Activated CD8-positive, alpha-beta memory T cell treated with anti-CD3 and anti-CD28 coated beads for 1 hour (primary cell): Measurements from ENCODE around the gene CPA4.
"Not testable (repeated sequence)": the region's sequence is repeated elsewhere in the genome, so short reads cannot be mapped to it uniquely, and the experiment has no call there.

Experiments used
- DNase-seq, 2 donors: peaks; one replicate each; pipeline ENCODE4 v3.0.0-alpha.2; 2020; ENCODE audit warnings: low read depth in 1 of 2; ENCODE audit errors: extremely low read depth in 1 of 2

CPA4 gene, protein sequence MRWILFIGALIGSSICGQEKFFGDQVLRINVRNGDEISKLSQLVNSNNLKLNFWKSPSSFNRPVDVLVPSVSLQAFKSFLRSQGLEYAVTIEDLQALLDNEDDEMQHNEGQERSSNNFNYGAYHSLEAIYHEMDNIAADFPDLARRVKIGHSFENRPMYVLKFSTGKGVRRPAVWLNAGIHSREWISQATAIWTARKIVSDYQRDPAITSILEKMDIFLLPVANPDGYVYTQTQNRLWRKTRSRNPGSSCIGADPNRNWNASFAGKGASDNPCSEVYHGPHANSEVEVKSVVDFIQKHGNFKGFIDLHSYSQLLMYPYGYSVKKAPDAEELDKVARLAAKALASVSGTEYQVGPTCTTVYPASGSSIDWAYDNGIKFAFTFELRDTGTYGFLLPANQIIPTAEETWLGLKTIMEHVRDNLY

DNA sequence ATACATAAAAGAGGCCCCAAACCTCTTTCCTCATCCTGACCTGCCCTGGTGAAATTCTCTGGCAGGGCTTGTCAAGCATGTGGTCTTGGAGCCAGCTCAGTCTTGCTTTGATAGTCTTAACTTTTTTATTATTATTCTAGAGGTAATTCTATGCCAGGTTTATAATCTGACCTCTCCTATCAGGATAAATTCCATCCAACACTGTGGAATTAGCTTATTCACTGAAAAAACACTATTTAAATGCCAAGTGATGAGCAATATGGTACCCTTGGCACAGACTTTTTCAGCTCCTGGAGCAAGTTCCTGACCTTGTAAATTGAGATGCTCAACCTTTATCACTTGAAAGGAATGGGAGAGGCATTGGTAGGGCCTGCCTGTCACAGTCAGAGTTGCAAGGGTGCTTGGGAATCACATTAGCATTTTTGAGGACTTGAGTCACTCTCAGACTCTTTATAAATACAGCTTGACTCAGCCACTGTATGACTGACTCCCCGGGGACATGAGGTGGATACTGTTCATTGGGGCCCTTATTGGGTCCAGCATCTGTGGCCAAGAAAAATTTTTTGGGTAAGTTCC lies at the start of gene CPA4:
Gene CPA4, plus strand, starts transcription at position 480 of the 576 bp plus-strand sequence. Its CDS starts 20 bp downstream, at position 500.
- DNase-seq: no peak

DNA sequence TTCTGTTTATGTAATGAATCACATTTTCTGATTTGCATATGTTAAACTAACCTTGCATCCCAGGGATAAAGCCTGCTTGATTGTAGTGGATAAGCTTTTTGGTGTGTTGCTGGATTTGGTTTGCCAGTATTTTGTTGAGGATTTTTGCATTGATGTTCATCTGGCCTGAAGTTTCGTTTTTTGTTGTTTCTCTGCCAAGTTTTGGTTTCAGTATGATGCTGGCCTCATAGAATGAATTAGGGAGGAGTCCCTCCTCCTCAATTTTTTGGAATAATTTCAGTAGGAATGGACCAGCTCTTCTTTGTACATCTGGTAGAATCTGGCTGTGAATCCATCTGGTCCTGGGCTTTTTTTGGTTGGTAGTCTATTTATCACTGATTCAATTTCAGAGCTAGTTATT lies 49.5 kb upstream of the CPA4 start:
- not testable (repeated sequence) for DNase-seq

DNA sequence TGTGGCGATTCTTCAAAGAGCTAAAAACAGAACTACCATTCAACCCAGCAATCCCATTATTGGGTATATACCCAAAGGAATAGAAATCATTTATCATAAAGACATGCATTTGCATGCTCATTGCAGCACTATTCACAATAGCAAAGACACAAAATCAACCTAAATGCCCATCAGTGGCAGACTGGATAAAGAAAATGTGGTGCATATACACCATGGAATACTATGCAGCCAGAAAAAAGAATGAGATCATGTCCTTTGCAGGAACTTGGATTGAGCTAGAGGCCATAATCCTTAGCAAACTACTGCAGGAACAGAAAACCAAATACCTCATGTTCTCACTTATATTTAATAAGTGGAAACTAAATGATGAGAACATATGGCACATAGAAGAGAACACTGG lies 46.5 kb upstream of the CPA4 start:
- DNase-seq: not testable (repeated sequence)

DNA sequence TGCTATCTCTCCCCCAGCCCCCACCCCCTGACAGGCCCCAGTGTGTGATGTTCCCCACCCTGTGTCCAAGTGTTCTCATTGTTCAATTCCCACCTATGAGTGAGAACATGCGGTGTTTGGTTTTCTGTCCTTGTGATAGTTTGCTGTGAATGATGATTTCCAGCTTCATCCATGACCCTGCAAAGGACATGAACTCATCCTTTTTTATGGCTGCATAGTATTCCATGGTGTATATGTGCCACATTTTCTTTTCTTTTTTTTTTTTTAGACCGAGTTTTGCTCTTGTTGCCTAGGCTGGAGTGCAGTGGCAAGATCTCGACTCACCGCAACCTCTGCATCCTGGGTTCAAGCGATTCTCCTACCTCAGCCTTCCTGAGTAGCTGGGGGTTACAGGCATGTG lies 44.1 kb upstream of the CPA4 start:
- DNase-seq: not testable (repeated sequence)

DNA sequence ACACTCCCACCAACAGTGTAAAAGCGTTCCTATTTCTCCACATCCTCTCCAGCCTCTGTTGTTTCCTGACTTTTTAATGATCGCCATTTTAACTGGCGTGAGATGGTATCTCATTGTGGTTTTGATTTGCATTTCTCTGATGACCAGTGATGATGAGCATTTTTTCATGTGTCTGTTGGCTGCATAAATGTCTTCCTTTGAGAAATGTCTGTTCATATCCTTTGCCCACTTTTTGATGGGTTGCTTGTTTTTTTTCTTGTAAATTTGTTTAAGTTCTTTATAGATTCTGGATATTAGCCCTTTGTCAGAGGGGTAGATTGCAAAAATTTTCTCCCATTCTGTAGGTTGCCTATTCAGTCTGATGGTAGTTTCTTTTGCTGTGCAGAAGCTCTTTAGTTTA lies 43.3 kb upstream of the CPA4 start:
- DNase-seq: not testable (repeated sequence)

DNA sequence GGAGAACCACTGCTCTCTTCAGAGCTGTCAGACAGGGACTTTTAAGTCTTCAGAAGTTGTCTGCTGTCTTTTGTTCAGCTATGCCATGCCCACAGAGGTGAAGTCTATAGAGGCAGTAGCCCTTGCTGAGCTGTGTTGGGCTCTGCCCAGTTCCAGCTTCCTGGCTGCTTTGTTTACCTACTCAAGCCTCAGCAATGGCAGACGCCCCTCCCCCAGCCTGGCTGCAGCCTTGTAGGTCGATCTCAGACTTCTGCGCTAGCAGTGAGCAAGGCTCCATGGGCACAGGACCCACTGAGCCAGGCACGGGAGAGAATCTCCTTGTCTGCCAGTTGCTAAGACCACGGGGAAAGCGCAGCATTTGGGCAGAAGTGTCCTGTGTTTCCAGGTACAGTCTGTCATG lies 38.4 kb upstream of the CPA4 start:
- no peak for DNase-seq

DNA sequence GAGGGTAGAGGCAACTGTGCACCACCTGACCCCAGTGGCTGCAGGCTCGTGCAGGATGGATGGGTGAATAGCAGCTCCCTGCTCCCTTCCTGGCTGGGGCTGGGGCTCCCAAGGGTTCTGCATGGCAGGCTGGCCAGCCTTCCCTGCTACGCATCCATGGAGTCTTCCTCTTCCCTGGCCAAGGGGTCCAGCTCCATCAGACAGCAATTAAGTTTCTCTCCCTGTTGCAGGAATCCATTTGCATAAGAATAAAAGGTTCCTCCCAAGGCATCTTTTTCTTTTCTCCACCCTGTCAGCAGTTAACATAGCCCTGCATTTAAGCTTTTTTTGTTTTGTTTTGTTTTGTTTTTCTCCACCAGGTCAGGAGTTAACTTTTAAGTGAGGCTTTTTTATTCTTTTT lies 36.3 kb upstream of the CPA4 start:
- DNase-seq: no peak

DNA sequence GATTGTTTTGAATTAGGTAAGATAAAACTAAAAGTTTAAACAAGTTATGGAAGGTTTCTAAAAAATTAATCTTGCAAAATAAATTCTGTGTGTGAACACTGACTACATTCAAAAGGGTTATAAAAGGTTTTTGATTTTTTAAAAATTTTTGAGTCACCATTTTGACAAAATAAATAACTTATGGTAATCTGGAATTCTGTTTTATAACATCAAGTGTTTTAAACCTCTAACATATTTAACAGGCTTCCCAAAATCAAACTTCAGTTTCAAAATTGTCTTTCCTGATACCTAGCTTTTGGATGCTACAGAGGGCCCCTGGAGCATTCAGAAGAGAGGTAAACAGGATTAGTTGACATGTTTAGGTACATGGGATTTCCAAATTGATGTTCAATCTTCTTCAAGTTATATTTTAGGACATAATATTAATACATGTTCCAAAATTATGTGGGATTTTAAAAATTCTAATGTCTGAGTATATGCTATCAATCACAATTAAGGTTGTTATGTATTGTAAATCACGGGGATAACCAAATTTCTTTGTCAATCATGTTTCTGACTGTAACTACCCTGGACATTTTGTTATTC lies 34.4 kb upstream of the CPA4 start:
- no peak for DNase-seq

DNA sequence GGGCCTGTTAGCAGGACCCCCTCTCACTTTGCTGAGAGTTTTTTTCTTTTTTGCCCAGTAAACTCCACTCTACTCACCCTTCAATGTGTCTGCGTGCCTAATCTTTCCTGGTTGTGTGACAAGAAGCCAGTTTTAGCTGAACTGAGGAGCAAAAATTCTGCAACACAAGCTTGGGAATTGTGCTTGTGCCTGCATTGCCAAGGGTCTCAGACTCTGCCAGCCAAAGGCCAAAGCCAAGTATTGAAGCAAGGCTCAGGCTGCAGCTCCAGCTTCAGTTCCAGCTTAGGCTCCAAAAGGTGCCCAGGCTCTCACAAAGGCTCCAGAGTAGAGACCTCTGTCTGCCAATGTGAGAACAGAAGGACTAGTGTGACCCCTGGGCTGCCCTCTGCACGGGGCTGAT lies 30.5 kb upstream of the CPA4 start:
- no peak for DNase-seq

DNA sequence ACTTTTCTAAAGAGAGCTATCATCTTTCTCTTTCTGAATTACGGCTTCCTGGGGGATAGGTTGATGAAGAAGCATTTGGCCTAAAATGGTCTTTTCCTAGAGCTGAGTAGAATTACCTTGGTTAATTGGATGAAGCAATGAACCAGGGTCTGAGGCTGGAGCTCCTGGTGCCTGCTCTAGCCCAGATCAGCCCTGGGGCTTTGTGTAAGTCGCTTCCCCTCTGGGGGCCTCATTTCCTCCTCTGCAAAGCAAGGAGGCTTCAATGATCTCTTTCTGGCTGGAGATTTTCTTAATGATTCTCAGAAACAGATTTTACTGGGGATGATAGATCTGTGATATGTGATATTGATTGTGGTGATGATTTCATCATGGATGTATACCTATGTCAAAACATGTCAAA lies 29.8 kb upstream of the CPA4 start:
- DNase-seq: no peak

DNA sequence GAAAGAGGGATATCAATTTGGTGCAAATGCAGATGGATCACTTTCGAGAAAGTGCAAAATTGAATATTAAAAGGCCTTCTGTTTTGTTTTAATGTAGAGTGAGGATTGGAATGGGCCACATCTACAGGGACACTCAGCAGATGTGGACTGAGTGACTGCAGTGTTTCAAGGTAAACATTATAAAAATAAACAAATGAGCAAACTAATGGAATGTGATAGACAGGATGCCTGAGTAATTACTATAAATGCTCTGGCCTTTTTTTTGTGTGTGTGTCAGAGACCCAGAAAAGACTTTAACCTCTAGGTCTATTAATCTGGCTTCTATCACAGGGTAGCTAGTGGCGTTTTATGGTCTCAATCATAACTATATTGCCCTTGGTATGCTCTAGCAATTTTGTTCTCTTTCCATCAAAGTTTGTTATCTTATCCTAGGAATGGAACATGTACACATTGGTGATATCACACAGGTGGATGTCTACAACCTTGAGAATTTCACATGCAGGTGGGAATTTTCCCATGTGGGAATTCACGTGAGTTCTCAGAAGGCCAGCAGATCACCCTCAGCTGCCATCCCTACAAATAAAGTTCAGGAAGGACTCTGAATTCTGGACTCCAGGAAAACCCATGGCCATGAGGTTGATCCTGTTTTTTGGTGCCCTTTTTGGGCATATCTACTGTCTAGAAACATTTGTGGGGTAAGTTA lies 26.6 kb upstream of the CPA4 start, which contains the start of gene CPA2:
Gene CPA2, plus strand, starts transcription at position 606 of the 703 bp plus-strand sequence. Its CDS starts 19 bp downstream, at position 625.
- DNase-seq: no peak

DNA sequence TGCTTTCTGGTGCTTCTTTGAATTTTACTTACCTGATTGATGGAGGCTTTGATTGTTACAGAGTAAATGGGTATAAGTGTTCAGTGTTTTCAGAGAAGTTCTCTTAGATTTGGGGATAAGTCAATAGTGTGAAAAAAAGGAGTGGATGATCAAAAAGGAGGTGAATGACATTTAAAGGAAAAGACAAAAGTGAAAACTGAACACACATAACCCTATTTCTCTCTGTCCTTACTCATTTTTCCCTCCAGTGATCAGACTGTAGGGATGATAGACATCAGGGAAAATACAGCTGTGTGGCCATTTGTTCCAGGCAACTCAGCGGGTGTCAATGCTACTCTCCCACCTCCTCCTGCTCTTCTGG lies 26.0 kb upstream of the CPA4 start:
- no peak for DNase-seq

DNA sequence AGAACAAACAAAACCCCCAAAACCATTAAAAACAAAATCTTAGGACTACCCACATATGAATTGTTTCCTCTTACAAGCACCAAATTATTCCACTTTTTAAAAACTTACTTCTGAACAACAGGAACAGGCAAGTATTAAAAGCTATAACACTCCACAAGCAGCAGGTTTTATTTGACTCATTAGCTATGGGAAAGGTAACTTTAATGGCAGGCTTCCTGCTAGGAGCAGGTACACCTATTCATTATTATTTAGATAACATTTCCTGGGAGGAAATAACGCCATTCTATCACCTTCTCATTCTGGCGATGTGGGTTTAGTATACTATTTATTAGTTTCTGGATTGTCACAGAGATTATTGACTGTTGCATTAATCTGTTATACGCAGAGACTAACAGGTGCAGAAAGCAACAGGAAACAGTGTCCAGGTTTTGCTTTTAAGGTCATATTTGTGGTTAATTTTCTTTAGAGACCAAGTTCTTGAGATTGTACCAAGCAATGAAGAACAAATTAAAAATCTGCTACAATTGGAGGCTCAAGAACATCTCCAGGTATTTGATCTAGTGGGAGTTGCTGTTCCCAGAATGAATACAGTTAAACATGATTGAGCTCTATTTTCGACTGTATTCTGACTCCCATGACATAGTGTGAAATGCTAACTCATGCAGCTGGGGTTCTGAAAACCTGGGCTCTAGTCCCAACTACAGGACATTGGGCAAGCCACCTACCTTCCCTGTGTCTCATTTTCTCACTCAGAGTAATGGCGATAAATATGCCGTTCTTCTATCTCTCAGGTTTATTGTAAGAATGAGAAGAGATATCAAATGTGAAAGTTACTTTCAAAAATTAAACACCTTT lies 24.3 kb upstream of the CPA4 start:
- DNase-seq: no peak

DNA sequence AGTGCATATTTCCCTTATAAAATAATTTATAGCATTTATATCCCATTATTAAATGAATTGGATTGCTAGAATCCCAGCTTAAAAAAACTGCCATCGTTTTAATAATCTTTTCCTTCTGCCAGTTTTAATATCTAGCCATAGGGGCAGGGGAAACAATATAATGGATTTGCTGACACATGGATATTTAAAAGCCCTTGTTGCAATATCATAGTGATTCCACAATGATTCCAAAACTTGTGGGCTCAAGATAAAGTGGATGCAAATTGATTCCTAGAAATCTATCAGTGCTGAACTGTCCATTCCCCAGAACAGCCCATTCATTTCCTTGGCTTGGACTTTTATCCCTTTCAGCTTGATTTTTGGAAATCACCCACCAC lies 23.7 kb upstream of the CPA4 start:
- no peak for DNase-seq

DNA sequence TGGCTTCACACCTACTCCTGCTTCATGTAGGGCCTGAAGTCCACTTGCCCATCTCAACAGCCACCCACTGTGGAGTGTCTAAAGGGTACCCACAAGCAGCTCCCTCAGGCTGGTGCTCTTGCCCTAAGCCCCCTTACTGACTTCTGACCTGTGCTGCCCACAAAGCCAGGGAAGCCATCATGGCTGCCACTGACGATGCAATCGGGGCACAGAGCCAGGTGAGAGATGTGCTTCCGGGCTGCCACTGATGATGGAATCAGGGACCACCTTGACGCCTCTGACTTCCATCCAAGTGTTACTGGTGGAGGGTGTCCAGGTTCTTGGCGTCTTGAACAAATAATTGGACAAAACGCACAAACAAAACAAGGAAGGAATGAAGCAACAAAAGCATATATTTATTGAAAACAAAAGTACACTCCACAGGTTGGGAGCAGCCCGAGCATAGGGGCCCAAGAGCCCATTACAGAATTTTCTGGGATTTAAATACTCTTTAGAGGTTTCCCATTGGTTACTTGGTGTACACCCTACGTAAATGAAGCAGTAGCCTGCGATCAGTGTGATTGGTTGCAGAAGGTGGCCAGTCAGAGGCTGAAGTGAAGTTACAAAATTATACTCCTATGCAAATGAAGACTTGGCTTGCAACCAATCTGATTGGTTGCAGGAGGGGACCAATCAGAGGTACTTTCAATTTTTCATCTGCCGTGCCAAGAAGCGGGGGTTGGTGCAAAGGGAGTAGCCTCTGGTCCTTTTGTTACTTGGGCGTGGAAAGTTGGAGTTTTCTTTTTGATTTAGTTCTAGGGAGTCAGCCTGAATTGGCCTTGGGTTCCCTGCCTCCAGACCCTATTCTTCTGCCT lies 21.8 kb upstream of the CPA4 start:
- DNase-seq: no peak

DNA sequence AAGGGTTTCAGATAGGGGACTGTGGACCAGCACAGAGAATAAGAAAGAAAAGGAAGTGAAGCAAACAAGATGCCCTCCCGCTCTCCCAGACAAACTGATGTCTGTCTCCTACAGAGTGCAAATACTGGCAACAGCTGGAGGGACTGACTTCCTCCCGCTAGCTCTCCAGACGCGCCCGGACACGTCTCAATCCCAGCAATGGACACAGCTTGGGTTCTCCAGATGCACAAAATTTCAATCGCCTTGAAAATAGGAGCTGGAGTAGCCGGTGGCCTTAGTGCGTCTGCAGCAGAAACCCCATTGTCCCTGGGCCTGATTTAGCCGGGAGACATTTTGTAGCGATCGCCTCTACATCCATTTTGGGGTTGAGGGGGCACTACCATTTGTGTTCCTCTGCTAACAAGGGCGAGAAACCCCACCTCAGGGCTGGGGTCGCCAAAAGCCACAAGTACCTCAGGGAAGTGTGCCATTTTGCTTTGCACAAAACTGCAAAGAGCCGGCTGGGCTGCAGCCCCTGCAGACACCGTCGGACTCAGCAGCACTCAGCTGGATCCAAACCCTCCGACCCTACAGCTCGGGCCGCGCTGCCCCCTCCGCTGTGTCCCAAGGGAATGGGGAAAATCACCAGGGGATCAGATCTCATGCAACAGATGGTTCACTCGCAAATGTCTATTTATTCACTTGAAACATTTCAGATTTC lies 20.4 kb upstream of the CPA4 start:
- DNase-seq: no peak

DNA sequence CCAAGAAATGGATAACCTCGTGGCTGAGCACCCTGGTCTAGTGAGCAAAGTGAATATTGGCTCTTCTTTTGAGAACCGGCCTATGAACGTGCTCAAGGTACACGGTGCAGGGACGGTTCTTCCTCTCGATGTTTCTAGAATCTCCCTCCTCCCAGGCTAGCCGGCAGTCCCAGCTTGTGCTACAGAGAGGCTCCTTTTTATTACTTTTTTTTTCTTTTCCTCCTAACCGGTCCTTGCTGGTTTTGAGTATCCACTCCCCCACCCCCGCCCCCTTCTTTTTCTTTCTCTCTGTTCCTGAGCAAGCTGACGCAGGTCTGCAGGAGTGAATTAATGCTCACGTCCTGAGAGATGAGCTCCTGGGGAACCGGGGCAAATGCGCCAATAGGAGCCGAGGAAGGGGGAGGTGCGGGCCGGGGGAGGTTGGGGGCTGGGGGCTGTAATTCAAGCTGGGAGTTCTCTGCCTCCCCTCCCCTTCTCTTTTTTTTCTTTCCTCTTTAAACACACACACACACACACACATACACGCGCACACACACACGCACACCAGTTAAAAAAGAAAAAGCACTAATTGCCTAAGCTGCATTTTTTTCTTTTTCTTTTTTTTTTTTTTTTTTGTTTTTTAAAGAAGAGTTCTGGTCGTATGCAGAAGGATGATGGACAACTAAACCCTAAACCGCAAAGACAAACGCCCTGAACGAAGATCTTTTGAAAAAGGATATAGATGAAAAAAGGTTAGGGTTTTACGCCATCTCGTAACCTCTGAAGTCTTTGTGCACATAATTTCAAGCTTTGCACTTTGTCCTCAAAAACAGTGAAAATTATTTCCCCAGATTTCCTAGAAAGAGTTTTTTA lies 19.7 kb upstream of the CPA4 start:
- DNase-seq: no peak

DNA sequence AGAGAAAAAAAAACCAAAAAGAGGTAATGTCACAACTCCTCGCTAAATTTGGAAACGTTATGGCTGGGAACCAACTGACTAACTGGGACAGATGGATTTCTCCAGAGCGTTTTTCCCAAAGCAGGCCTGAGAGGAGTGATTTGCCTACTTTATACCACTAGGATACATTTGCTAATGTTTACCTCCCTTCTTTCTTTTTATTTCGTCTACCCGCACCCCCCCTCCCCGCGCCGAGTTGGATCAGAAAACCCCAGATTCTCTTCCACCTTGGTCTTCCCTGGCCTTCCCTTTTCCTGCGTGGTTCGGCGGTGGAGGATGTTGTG lies 19.1 kb upstream of the CPA4 start:
- DNase-seq: no peak
